ENCODE data around the gene STARD13. TPM values are rescaled to one million over a fixed set of nuclear protein-coding genes. Genes with fewer than 3 reads are reported as not detected.

STARD13 gene
- polyA plus RNA-seq, 1 donor (not counting 4 experiments of a cell fraction or from before 2014, with no cell fraction given), result 11.9 TPM

DNA sequence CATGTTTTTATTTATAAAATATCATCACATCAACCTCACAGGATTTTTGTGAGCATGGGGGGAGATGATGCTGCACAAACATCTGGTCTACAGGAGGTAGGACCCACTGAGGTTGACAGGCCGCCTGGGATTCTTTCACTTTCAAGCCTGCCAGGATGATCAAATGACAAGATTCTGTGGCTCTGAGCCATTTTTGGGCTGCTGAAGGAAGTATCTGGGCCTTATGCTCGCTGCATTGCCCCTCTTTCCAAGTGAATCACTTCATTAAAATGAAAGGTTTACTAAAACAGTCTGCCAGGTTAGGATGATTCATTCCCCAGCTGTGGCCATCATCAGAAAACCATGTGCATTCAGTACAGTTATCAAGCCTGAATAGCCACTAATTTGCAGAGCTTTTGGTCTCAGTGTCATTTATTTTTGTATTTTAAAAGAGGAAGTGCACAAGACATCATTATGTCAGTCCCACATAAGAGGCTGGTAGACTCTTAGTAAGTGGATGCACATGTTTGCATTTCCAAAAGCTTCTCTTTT is 34.4 kb downstream of the STARD13 start:
- DNase-seq (ENCODE audit: low read depth, low spot score) (peak; percentile 36), FAIRE-seq (peak; percentile 58)
- H3K4me2 ChIP-seq (ENCODE audit: control insufficient read depth, extremely low read depth, insufficient read depth, low read depth, low read length), result peak overlapping the region; percentile 91
- peak overlapping the region; percentile 25 for H3K9ac ChIP-seq (ENCODE audit: control insufficient read depth, extremely low read depth, insufficient read depth, low read length)
- dilution Hi-C loops (cut with MboI; ENCODE audit: extremely low pct_ligation_motif_present, low sequenced_read_pairs), result no loop called here
- H3K27ac ChIP-seq (ENCODE audit: control insufficient read depth, insufficient read depth, low read length), result peak overlapping the region; percentile 50
- H3K27me3 ChIP-seq (ENCODE audit: control insufficient read depth, extremely low read depth, insufficient read depth, low read length), result no peaks in the 10 kb centered on the region
- H3K4me1 ChIP-seq (ENCODE audit: control insufficient read depth, extremely low read depth, insufficient read depth, low read length), result peaks cover 24% of the 10 kb centered on the region
- peaks cover 66% of the 10 kb centered on the region for H3K79me2 ChIP-seq (ENCODE audit: control insufficient read depth, insufficient read depth, low read length)
- no peaks in the 10 kb centered on the region for H4K20me1 ChIP-seq (ENCODE audit: control insufficient read depth, extremely low read depth, insufficient read depth, low read length)
- H3K9me1 ChIP-seq (ENCODE audit: control insufficient read depth, extremely low read depth, insufficient read depth, low read length), result no peaks in the 10 kb centered on the region
- no peak overlapping the region for H2AFZ ChIP-seq (ENCODE audit: control insufficient read depth, low read length)
- H3K36me3 ChIP-seq (ENCODE audit: control insufficient read depth in 2 of 2, extremely low read depth in 1 of 2, insufficient read depth in 2 of 2, low read length in 2 of 2), result peaks cover 3 to 8% of the 10 kb centered on the region in 2 experiments
- peak overlapping the region in 2 of 3 experiments; percentile 26 to 49 for H3K4me3 ChIP-seq (ENCODE audit: control insufficient read depth in 2 of 3, extremely low read depth in 1 of 3, insufficient read depth in 2 of 3, low read depth in 1 of 3, low read length in 3 of 3)
- no peaks in the 10 kb centered on the region for H3K9me3 ChIP-seq (ENCODE audit: control insufficient read depth, low read depth, low read length)
- TF ChIP-seq, protein P1, sequence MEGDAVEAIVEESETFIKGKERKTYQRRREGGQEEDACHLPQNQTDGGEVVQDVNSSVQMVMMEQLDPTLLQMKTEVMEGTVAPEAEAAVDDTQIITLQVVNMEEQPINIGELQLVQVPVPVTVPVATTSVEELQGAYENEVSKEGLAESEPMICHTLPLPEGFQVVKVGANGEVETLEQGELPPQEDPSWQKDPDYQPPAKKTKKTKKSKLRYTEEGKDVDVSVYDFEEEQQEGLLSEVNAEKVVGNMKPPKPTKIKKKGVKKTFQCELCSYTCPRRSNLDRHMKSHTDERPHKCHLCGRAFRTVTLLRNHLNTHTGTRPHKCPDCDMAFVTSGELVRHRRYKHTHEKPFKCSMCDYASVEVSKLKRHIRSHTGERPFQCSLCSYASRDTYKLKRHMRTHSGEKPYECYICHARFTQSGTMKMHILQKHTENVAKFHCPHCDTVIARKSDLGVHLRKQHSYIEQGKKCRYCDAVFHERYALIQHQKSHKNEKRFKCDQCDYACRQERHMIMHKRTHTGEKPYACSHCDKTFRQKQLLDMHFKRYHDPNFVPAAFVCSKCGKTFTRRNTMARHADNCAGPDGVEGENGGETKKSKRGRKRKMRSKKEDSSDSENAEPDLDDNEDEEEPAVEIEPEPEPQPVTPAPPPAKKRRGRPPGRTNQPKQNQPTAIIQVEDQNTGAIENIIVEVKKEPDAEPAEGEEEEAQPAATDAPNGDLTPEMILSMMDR (optimal IDR thresholded peaks at IDR 0.05 in 1 of 3, IDR thresholded peaks at IDR 0.05 in 1 of 3, conservative IDR thresholded peaks at IDR 0.05 in 1 of 3; ENCODE audit: extremely low read depth in 1 of 3, insufficient read depth in 2 of 3, low read length in 3 of 3), result no peak
- TF ChIP-seq EZH2 (IDR thresholded peaks at IDR 0.05; ENCODE audit: low read length), result no peak

DNA sequence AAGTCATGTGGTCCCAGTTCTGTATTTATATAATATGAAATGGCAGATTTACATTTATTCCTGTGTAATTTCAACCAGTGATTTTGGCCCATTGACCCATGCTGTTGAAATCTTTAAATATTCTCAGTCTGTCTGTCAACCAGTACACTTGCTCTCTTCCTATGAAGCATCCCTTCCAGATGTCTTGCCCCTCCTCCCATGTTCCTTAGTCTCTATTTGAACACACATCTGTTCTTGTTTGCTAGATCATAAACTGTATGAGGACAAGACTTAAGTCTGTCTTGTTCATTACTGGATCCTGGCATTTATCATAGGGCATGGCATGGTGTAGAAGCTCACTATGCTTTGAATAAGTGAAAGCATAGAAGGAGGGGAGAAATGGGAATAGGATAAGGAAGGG is 34.9 kb downstream of the STARD13 start:
- H2AFZ ChIP-seq (ENCODE audit: control insufficient read depth, low read length), result no peak overlapping the region
- dilution Hi-C loops (cut with MboI; ENCODE audit: extremely low pct_ligation_motif_present, low sequenced_read_pairs), result no loop called here
- peak overlapping the region in 1 of 3 experiments; percentile 49 for H3K4me3 ChIP-seq (ENCODE audit: control insufficient read depth in 2 of 3, extremely low read depth in 1 of 3, insufficient read depth in 2 of 3, low read depth in 1 of 3, low read length in 3 of 3)
- no peak for FAIRE-seq
- H3K9me3 ChIP-seq (ENCODE audit: control insufficient read depth, low read depth, low read length), result no peaks in the 10 kb centered on the region
- H3K36me3 ChIP-seq (ENCODE audit: control insufficient read depth in 2 of 2, extremely low read depth in 1 of 2, insufficient read depth in 2 of 2, low read length in 2 of 2), result peaks cover 3 to 8% of the 10 kb centered on the region in 2 experiments
- TF ChIP-seq EZH2 (IDR thresholded peaks at IDR 0.05; ENCODE audit: low read length), result no peak
- TF ChIP-seq, protein P1 (optimal IDR thresholded peaks at IDR 0.05 in 1 of 3, IDR thresholded peaks at IDR 0.05 in 1 of 3, conservative IDR thresholded peaks at IDR 0.05 in 1 of 3; ENCODE audit: extremely low read depth in 1 of 3, insufficient read depth in 2 of 3, low read length in 3 of 3), result no peak
- peak overlapping the region; percentile 50 for H3K27ac ChIP-seq (ENCODE audit: control insufficient read depth, insufficient read depth, low read length)
- peaks cover 24% of the 10 kb centered on the region for H3K4me1 ChIP-seq (ENCODE audit: control insufficient read depth, extremely low read depth, insufficient read depth, low read length)
- peaks cover 67% of the 10 kb centered on the region for H3K79me2 ChIP-seq (ENCODE audit: control insufficient read depth, insufficient read depth, low read length)
- no peaks in the 10 kb centered on the region for H4K20me1 ChIP-seq (ENCODE audit: control insufficient read depth, extremely low read depth, insufficient read depth, low read length)
- no peak for DNase-seq (ENCODE audit: low read depth, low spot score)
- H3K9me1 ChIP-seq (ENCODE audit: control insufficient read depth, extremely low read depth, insufficient read depth, low read length), result no peaks in the 10 kb centered on the region
- H3K4me2 ChIP-seq (ENCODE audit: control insufficient read depth, extremely low read depth, insufficient read depth, low read depth, low read length), result peak overlapping the region; percentile 91
- no peaks in the 10 kb centered on the region for H3K27me3 ChIP-seq (ENCODE audit: control insufficient read depth, extremely low read depth, insufficient read depth, low read length)
- H3K9ac ChIP-seq (ENCODE audit: control insufficient read depth, extremely low read depth, insufficient read depth, low read length), result no peak overlapping the region
